Adrenal gland (tissue), 12 donors: ENCODE data around the gene RALGAPA1. TPM values are rescaled to one million over a fixed set of nuclear protein-coding genes. Genes with fewer than 3 reads are reported as not detected.

Experiments used
- DNase-seq, 7 donors: peaks; one replicate each; pipeline ENCODE4 v3.0.0-alpha.2; 2019 to 2020
- H3K27ac ChIP-seq, 5 donors: fragments of 200-600 bp; sonication (generic) in 4 of 5; 1 replicate in 3 of 5; 2 replicates in 2 of 5; pipeline versions ENCODE4 v1.5.1 to v1.8.0; 2016 to 2020; ENCODE audit warnings: mild to moderate bottlenecking in 1 of 5
- H3K27me3 ChIP-seq: fragments of 200-600 bp; 2 replicates; pipeline ENCODE4 v1.8.0; 2021
- H3K36me3 ChIP-seq, 2 donors: fragments of 200-600 bp; replicated peaks in 1 of 2; 1 replicate in 1 of 2; 2 replicates in 1 of 2; pipeline versions ENCODE4 v1.5.1 to v1.8.0; 2018 to 2022
- H3K4me1 ChIP-seq, 2 donors: fragments of 200-600 bp; replicated peaks in 1 of 2; 1 replicate in 1 of 2; 2 replicates in 1 of 2; pipeline versions ENCODE4 v1.5.1 to v1.8.0; 2018 to 2021
- H3K4me3 ChIP-seq, 4 donors: fragments of 200-600 bp; sonication (generic) in 3 of 4; one replicate each; pipeline ENCODE4 v1.5.1; 2016 to 2018
- H3K9me3 ChIP-seq, 3 donors: fragments of 200-600 bp; sonication (generic) in 1 of 3; replicated peaks in 1 of 3; 1 replicate in 2 of 3; 2 replicates in 1 of 3; pipeline versions ENCODE4 v1.5.1 to v1.8.0; 2016 to 2021
- CTCF ChIP-seq, 6 experiments: fragments of 450-650 bp in 4 of 6; fragments of 200-600 bp in 2 of 6; sonication (generic) in 1 of 6; IDR thresholded peaks; 1 replicate in 5 of 6; 2 replicates in 1 of 6; pipeline versions ENCODE4 v1.5.1 to v1.8.0; 2016 to 2021; ENCODE audit warnings: antibody characterized with exemption in 6 of 6, mild to moderate bottlenecking in 2 of 6, moderate library complexity in 1 of 6
- POLR2A ChIP-seq, 2 donors: fragments of 450-650 bp; IDR thresholded peaks; one replicate each; pipeline ENCODE4 v1.6.1; 2017; ENCODE audit warnings: antibody characterized with exemption in 2 of 2, mild to moderate bottlenecking in 2 of 2, moderate library complexity in 1 of 2
- WGBS, 4 donors: extraction: QIAGEN DNeasy Blood & Tissue Kit in 2 of 4; methylation state at CpG; one replicate each; pipeline versions ENCODE4 v1.1.5 to v1.1.7; 2013 to 2017; 5-methylcytosine and 5-hydroxymethylcytosine counted together
- intact Hi-C, 2 donors: fragments of 100-400 bp; cut with DNase I; formaldehyde crosslinking; loops; one replicate each; pipeline versions ENCODE4 v1.14.1 to v1.15.0; 2022 to 2023
- polyA plus RNA-seq, 3 donors: library from polyadenylated mRNA; stranded (reverse); fragments of 200-250 nt in 2 of 3; fragments of 350-450 nt in 1 of 3; fragmentation: Illumina TruSeq in 1 of 3; extraction: RNeasy Lipid Tissue Mini Kit (QIAGEN cat#74804) in 1 of 3; gene quantifications; one replicate each; pipeline ENCODE4 v1.2.3, GENCODE V29; 2013 to 2014
- total RNA-seq, 9 donors: library from RNA; depleted of rRNA in 4 of 9; stranded (reverse); fragments of >200 nt in 4 of 9; fragments of 120-200 nt in 1 of 9; fragmentation: NEBNext Ultra II Directional in 1 of 9; extraction: Animal tissue kit (Norgen Biotek cat#: 25700) in 1 of 9; gene quantifications; one replicate each; pipeline versions ENCODE4 v1.1.0 to v1.2.4, GENCODE V29; 2013 to 2023
- donor health status: healthy with polysubstance abuse.
- donor health status: Bipolar disorder and iron deficiency.
- donor health status: DM: yes; HTN: yes; CAD: no.
- donor health status: DM: no; HTN: no; CAD: no.
- donor health status: DM: no; HTN: no; CAD: no.
- donor health status: DM: yes; HTN: yes; CAD: no.

The RALGAPA1 gene
- total and polyA plus RNA-seq, 12 donors = 31.7 to 116 (median 64.8) TPM

DNA sequence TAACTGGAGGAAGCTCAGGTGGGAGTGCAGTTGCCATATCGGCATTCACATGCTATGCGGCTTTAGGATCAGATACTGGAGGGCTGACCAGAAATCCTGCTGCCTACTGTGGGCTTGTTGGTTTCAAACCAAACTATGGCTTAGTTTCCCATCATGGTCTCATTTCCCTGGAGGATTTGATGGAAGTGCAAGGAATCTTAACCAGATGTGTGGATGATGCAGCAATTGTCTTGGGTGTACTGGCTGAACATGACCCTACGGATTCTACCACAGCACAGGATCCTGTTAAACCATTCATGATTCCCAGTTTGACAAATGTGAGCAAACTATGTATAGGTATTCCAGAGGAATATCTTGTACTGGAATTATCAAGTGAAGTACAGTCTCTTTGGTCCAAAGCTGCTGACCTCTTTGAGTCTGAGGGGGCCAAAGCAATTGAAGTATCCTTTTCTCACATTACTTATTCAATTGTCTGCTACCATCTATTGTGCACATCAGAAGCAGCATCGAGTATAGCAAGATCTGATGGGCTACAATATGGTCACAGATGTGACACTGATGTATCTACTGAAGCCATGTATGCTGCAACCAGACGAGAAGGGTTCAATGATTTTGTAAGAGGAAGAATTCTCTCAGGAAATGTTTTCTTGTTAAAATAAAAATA, 42.9 kb downstream of the RALGAPA1 start:
- no peaks in the 10 kb centered on the region for H3K4me1 ChIP-seq
- no peak overlapping the region for H3K4me3 ChIP-seq
- no peak overlapping the region for H3K27ac ChIP-seq
- TF ChIP-seq POLR2A (IDR thresholded peaks at IDR 0.05) = no peak
- TF ChIP-seq CTCF (IDR thresholded peaks at IDR 0.05) = no peak
- no peak for DNase-seq
- no peaks in the 10 kb centered on the region for H3K9me3 ChIP-seq
- intact Hi-C loops = no loop called here
- no peaks in the 10 kb centered on the region for H3K27me3 ChIP-seq
- H3K36me3 ChIP-seq = peaks cover 0 to 6% of the 10 kb centered on the region in 2 donors
- WGBS, 4 donors = 94 to 100% (median 98%) methylated on average over 4 to 5 of the region's 5 CpGs

DNA sequence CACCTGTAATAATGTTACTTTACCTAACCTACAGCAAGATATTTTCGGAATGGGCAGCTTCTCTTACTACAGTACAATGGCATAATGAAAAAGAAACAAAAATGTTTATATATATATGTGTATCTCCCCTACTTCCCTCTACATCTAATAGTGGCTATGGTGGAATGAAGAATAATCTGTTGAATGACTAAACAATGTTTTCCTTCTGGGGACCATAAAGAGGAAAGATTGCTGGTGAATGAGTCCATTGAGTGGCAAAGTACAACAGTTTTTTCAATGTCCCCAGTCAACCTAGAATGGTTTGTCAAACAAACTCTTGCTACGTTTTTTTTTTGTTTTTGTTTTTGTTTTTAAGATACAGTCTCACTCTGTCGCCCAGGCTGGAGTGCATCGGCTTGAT, 47.2 kb downstream of the RALGAPA1 start:
- no peak for DNase-seq
- 86 to 91% (median 89%) methylated on average over 4 of the region's 4 CpGs for WGBS, 4 donors
- H3K27me3 ChIP-seq = no peaks in the 10 kb centered on the region
- H3K36me3 ChIP-seq = peaks cover 0 to 6% of the 10 kb centered on the region in 2 donors
- TF ChIP-seq POLR2A (IDR thresholded peaks at IDR 0.05) = no peak
- no peak for TF ChIP-seq CTCF (IDR thresholded peaks at IDR 0.05)
- H3K4me3 ChIP-seq = no peak overlapping the region
- H3K27ac ChIP-seq = no peak overlapping the region
- intact Hi-C loops = no loop called here
- no peaks in the 10 kb centered on the region for H3K9me3 ChIP-seq
- no peaks in the 10 kb centered on the region for H3K4me1 ChIP-seq

DNA sequence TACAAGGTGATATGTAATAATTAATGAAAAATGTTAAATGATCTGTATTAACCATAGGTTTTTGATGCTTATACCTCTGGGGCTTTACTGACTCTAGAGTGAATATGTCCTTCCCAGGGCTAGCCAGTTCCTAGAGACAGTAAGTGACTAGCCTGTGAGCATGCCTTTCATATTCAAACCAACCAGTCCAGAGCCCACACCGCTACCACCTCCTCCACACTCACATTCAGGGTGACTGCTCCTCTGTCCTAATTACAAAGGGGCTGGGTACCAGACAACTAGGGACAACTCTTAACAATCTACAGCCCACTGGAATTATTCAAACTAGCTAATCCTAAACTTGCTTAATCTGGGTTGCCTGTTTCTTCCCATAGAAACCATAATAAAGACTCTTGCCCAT, 49.0 kb downstream of the RALGAPA1 start:
- TF ChIP-seq CTCF (IDR thresholded peaks at IDR 0.05) (no peak), POLR2A (IDR thresholded peaks at IDR 0.05) (no peak)
- no peaks in the 10 kb centered on the region for H3K4me1 ChIP-seq
- no peaks in the 10 kb centered on the region for H3K9me3 ChIP-seq
- intact Hi-C loops = no loop called here
- H3K4me3 ChIP-seq = no peak overlapping the region
- no peaks in the 10 kb centered on the region for H3K27me3 ChIP-seq
- 94 to 100% (median 100%) methylated on average over 1 of the region's 1 CpG for WGBS, 4 donors
- peaks cover 0 to 14% of the 10 kb centered on the region in 2 donors for H3K36me3 ChIP-seq
- H3K27ac ChIP-seq = no peak overlapping the region
- no peak for DNase-seq

DNA sequence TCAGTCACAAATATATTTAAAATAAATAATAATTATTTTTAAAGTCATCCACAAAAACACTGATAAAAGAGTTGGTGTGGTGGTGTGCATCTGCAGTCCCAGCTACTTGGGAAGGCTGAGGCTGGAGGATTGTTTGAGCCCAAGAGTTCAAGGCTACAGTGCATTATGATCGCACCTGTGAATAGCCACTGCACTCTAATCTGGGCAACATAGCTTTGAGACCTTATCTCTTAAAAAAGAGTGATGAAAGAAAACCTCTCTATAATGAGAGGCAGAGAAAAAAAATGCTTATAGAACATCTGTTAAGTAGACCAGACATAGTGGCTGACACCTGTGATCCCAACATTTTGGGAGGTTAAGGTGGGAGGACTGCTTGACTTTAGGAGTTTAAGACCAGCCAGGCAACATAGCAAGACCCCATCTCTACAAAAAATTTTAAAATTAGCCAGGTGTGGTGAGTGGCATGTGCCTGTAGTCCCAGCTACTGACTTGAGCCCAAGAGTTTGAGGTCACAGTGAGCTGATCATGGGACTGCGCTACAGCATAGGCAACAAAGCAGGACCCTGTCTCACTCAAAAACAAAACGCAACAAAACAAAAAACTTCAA, 50.5 kb downstream of the RALGAPA1 start:
- intact Hi-C loops = no loop called here
- Histone ChIP-seq H3K4me3 (no peak overlapping the region), H3K27me3 (no peaks in the 10 kb centered on the region), H3K9me3 (no peaks in the 10 kb centered on the region), H3K36me3 (peaks cover 0 to 18% of the 10 kb centered on the region in 2 donors), H3K4me1 (no peaks in the 10 kb centered on the region), H3K27ac (no peak overlapping the region)
- 92 to 96% (median 94%) methylated on average over 3 of the region's 3 CpGs for WGBS, 4 donors
- TF ChIP-seq CTCF (IDR thresholded peaks at IDR 0.05) = no peak
- no peak for TF ChIP-seq POLR2A (IDR thresholded peaks at IDR 0.05)
- DNase-seq = no peak
